ENCODE measurements around the gene SLC39A11.

The SLC39A11 gene

DNA sequence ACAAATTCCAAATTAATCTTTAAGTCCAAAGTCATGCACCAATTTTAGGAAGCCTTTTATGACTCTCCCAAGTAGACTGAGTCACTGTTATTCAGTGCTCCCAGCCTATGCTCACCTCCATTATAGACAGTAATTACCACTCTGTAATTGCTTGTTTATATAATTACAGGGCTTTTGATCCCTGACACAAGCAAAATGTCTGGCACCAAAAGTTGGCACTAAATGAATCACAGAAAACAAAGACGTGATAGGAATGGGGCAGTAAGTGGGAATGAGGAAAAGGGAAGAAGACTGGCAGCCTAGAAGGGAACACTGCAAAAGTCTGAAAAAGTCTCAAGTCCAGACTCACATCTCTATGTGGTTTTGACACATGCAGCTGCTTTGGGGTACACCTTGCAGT is 94.1 kb downstream of the SLC39A11 start:
- TF ChIP-seq NFIC (IDR thresholded peaks at IDR 0.05) (no peak), TEAD4 (IDR thresholded peaks at IDR 0.05) (no peak), EP300 (IDR thresholded peaks at IDR 0.05; ENCODE audit: borderline replicate concordance) (no peak), TAF1 (IDR thresholded peaks at IDR 0.05; ENCODE audit: low read depth) (no peak), FOXM1 (IDR thresholded peaks at IDR 0.05; ENCODE audit: borderline replicate concordance, low read depth) (no peak), RAD21 (IDR thresholded peaks at IDR 0.05; ENCODE audit: low read depth) (no peak), CREB1 (IDR thresholded peaks at IDR 0.05; ENCODE audit: low read depth) (no peak)
- TF ChIP-seq, protein P1, sequence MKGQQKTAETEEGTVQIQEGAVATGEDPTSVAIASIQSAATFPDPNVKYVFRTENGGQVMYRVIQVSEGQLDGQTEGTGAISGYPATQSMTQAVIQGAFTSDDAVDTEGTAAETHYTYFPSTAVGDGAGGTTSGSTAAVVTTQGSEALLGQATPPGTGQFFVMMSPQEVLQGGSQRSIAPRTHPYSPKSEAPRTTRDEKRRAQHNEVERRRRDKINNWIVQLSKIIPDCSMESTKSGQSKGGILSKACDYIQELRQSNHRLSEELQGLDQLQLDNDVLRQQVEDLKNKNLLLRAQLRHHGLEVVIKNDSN (IDR thresholded peaks at IDR 0.05), result no peak
- TF ChIP-seq, protein P2, sequence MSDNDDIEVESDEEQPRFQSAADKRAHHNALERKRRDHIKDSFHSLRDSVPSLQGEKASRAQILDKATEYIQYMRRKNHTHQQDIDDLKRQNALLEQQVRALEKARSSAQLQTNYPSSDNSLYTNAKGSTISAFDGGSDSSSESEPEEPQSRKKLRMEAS (IDR thresholded peaks at IDR 0.05), result no peak

DNA sequence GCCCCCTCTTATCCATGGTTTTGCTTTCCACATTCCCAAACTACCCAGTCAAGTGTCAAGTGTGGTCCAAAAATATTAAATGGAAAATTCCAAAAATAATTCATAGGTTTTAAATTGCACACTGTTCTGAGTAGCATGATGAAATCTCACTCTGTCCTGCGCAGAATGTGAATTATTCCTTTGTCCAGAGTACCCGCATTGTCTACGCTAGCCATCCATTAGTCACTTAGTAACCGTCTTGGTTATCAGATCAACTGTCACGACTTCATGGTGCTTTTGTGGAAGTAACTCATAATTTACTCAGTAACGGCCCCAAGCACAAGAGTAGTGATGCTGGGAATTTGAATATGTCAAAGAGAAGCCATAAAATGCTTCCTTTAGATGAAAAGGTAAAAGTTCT is 94.9 kb downstream of the SLC39A11 start:
- no peak for TF ChIP-seq FOXM1 (IDR thresholded peaks at IDR 0.05; ENCODE audit: borderline replicate concordance, low read depth)
- no peak for TF ChIP-seq YY1 (IDR thresholded peaks at IDR 0.05; ENCODE audit: low read depth)
- no peak for TF ChIP-seq EGR1 (IDR thresholded peaks at IDR 0.05)
- TF ChIP-seq EP300 (IDR thresholded peaks at IDR 0.05; ENCODE audit: borderline replicate concordance), result no peak
- TF ChIP-seq ZBTB7A (IDR thresholded peaks at IDR 0.05; ENCODE audit: low read depth), result no peak
- TF ChIP-seq, protein P2 (IDR thresholded peaks at IDR 0.05), result no peak
- no peak for TF ChIP-seq TAF1 (IDR thresholded peaks at IDR 0.05; ENCODE audit: low read depth)
- TF ChIP-seq NFIC (IDR thresholded peaks at IDR 0.05), result no peak
- TF ChIP-seq, protein P3, sequence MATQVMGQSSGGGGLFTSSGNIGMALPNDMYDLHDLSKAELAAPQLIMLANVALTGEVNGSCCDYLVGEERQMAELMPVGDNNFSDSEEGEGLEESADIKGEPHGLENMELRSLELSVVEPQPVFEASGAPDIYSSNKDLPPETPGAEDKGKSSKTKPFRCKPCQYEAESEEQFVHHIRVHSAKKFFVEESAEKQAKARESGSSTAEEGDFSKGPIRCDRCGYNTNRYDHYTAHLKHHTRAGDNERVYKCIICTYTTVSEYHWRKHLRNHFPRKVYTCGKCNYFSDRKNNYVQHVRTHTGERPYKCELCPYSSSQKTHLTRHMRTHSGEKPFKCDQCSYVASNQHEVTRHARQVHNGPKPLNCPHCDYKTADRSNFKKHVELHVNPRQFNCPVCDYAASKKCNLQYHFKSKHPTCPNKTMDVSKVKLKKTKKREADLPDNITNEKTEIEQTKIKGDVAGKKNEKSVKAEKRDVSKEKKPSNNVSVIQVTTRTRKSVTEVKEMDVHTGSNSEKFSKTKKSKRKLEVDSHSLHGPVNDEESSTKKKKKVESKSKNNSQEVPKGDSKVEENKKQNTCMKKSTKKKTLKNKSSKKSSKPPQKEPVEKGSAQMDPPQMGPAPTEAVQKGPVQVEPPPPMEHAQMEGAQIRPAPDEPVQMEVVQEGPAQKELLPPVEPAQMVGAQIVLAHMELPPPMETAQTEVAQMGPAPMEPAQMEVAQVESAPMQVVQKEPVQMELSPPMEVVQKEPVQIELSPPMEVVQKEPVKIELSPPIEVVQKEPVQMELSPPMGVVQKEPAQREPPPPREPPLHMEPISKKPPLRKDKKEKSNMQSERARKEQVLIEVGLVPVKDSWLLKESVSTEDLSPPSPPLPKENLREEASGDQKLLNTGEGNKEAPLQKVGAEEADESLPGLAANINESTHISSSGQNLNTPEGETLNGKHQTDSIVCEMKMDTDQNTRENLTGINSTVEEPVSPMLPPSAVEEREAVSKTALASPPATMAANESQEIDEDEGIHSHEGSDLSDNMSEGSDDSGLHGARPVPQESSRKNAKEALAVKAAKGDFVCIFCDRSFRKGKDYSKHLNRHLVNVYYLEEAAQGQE (IDR thresholded peaks at IDR 0.05; ENCODE audit: low read depth), result no peak
- no peak for TF ChIP-seq CEBPB (IDR thresholded peaks at IDR 0.05)
- no peak for TF ChIP-seq TEAD4 (IDR thresholded peaks at IDR 0.05)
- TF ChIP-seq CREB1 (IDR thresholded peaks at IDR 0.05; ENCODE audit: low read depth), result no peak
- TF ChIP-seq TCF12 (IDR thresholded peaks at IDR 0.05; ENCODE audit: low read depth), result no peak

DNA sequence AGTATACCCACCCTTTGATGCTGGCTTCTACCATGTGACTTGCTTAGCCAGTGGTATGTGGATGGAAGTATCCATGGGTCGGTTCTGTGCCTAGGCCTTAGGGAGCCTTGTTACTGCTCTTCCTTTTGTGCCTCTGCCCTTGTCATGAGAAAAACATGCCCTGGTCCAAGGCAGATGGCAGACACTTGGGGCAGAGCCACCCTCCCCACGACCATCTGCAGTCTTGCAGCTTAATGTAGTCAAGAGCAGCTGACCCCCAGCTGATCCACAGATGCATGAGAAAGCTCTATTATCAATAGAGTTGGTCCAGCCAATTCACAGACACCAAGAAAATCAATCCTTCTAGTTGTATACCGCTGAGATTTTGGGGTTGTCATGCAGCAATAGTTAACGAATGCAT is 95.7 kb downstream of the SLC39A11 start:
- no peak for TF ChIP-seq EGR1 (IDR thresholded peaks at IDR 0.05)
- TF ChIP-seq CEBPB (IDR thresholded peaks at IDR 0.05), result no peak
- TF ChIP-seq, protein P2 (IDR thresholded peaks at IDR 0.05), result no peak
- TF ChIP-seq YY1 (IDR thresholded peaks at IDR 0.05; ENCODE audit: low read depth), result no peak
- no peak for TF ChIP-seq ZBTB7A (IDR thresholded peaks at IDR 0.05; ENCODE audit: low read depth)
- TF ChIP-seq, protein P1 (IDR thresholded peaks at IDR 0.05), result no peak
- TF ChIP-seq FOXM1 (IDR thresholded peaks at IDR 0.05; ENCODE audit: borderline replicate concordance, low read depth), result no peak
- no peak for TF ChIP-seq TCF12 (IDR thresholded peaks at IDR 0.05; ENCODE audit: low read depth)

DNA sequence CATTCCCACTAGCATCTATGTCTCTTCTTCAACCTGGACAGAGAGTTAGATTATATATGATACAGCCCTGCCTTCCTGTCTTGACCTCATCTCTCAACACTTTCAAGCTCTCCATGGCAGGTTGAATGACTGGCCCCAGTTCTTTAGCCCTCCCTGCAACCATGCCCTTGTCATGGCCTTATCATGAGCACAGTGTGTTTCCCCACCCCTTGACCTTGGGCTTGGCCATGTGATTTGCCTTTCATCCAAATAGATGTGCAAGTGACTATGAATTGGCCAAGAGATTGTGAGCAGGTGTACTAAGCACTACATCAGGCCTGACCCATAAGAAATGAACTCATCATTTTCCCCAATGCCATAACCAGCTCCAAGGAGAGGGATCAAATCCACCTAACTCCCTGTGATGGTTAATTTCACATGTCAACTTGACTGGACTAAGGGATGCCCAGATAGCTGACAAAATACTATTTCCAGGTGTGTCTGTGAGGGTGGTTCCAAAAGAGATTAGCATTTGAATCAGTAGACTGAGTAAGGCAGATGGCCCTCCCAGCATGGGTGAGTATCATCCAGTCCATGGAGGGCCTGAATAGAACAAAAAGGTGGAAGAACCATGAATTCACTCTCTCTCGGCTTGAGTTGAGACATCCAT is 97.4 kb downstream of the SLC39A11 start:
- TF ChIP-seq RAD21 (IDR thresholded peaks at IDR 0.05; ENCODE audit: low read depth), result no peak
- TF ChIP-seq, protein P2 (IDR thresholded peaks at IDR 0.05), result no peak
- no peak for TF ChIP-seq CREB1 (IDR thresholded peaks at IDR 0.05; ENCODE audit: low read depth)
- TF ChIP-seq TCF12 (IDR thresholded peaks at IDR 0.05; ENCODE audit: low read depth), result no peak
- no peak for TF ChIP-seq FOXM1 (IDR thresholded peaks at IDR 0.05; ENCODE audit: borderline replicate concordance, low read depth)
- TF ChIP-seq, protein P1 (IDR thresholded peaks at IDR 0.05), result no peak
- TF ChIP-seq YY1 (IDR thresholded peaks at IDR 0.05; ENCODE audit: low read depth), result no peak
- no peak for TF ChIP-seq CEBPB (IDR thresholded peaks at IDR 0.05)
- no peak for TF ChIP-seq EP300 (IDR thresholded peaks at IDR 0.05; ENCODE audit: borderline replicate concordance)
- TF ChIP-seq TAF1 (IDR thresholded peaks at IDR 0.05; ENCODE audit: low read depth), result no peak
- TF ChIP-seq TEAD4 (IDR thresholded peaks at IDR 0.05), result no peak
- no peak for TF ChIP-seq EGR1 (IDR thresholded peaks at IDR 0.05)

DNA sequence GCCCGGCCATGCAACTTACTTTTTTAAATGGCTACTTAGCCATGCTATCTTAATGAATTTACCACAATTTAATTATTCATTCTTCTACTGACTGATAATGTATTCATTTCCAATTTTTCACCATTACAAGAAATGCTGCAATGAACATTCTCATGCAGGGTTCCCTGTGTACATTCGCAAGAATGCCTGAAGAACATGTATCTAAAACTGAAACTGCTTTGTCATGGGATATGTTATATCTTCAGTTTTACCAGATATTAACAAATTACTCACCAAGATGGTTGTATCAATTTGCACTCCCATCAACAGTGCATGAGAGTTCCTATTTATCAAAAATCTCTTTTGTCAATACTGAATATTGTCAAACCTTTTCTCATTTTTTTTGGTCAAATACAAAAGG is 100.8 kb downstream of the SLC39A11 start:
- no peak for TF ChIP-seq TAF1 (IDR thresholded peaks at IDR 0.05; ENCODE audit: low read depth)

DNA sequence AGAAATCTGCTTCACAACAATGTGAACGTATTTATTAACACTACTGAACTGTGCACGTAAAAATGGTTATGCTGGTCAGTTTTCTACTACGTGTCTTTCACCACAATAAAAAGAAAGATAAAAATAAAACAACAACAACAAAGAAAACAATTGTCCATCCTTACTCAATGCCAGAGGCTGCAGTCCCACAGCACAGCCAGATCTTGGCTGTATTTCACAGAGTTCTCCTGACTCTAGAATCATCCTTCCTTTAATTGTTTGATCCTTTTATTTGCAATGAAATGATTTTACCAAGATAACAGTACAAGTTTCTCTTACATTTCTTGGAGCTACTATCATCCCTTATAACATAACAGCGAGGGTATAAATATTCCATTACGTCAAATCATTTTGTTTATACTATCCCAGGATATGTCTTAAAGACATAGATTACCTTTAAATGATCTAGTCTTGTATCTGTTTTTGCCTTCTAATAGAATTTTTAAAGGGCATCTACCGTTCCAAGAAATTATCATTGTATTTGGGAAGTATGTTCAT is 103.3 kb downstream of the SLC39A11 start:
- TF ChIP-seq TCF12 (IDR thresholded peaks at IDR 0.05; ENCODE audit: low read depth), result no peak

DNA sequence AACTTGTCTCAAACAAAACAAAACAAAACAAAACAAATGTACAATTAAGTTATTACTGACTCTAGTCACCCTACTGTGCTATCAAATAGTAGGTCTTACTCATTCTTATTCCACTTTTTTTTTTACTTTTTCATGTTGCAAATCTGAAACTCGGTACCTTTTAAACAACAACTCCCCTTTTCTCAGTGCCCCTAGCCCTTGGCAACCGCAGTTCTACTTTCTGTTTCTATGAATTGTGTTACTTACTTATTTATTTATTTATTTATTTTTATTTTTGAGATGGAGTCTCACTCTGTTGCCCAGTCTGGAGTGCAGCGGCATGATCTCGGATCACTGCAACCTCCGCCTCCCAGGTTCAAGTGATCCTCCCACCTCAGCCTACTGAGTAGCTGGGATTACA is 104.0 kb downstream of the SLC39A11 start:
- TF ChIP-seq FOXM1 (IDR thresholded peaks at IDR 0.05; ENCODE audit: borderline replicate concordance, low read depth) (no peak), CREB1 (IDR thresholded peaks at IDR 0.05; ENCODE audit: low read depth) (no peak)
